Measurements from ENCODE around the gene DNAJC27. TPM values are rescaled to one million over a fixed set of nuclear protein-coding genes. Genes with fewer than 3 reads are reported as not detected.

Gene DNAJC27
- total RNA-seq, 1 donor from 2014 or later, result 19.1 TPM

GRCh38 chr2:24955921-24956320, 15.8 kb downstream of the DNAJC27 start:
- H3K27ac ChIP-seq, result no peak overlapping the region
- no peaks in the 10 kb centered on the region for H3K4me1 ChIP-seq
- H3K36me3 ChIP-seq, result peaks cover 11% of the 10 kb centered on the region
- H3K4me3 ChIP-seq, result no peak overlapping the region
- H3K9me3 Mint-ChIP-seq, result peaks cover 13% of the 10 kb centered on the region
- no peak overlapping the region for H3K4me3 Mint-ChIP-seq
- no peaks in the 10 kb centered on the region for H4K20me1 ChIP-seq (ENCODE audit: low read depth)
- peaks cover 69% of the 10 kb centered on the region for H3K36me3 Mint-ChIP-seq
- no peaks in the 10 kb centered on the region for H3K27me3 ChIP-seq
- H2AFZ ChIP-seq (replicated peaks), result no peak overlapping the region
- no peaks in the 10 kb centered on the region for H3K4me1 Mint-ChIP-seq
- H3F3A ChIP-seq (ENCODE audit: low read depth), result no peaks in the 10 kb centered on the region
- no peaks in the 10 kb centered on the region for H3K79me2 ChIP-seq (ENCODE audit: low read depth)
- no peak overlapping the region for H3K9ac ChIP-seq
- peaks cover 2% of the 10 kb centered on the region for H3K27me3 Mint-ChIP-seq (ENCODE audit: insufficient read depth, low read depth)
- TF ChIP-seq EZH2 (IDR thresholded peaks at IDR 0.05), result no peak
- no peak for TF ChIP-seq EZH2phosphoT487 (IDR thresholded peaks at IDR 0.05)
- H3K27ac Mint-ChIP-seq, result no peak overlapping the region
- no peak for DNase-seq (ENCODE audit: low spot score)
- no peak overlapping the region for H3K4me2 ChIP-seq
- H3K9me3 ChIP-seq (ENCODE audit: low read depth), result no peaks in the 10 kb centered on the region

- peaks cover 11% of the 10 kb centered on the region for H3K36me3 ChIP-seq
- Mint-ChIP-seq H3K27ac (no peak overlapping the region), H3K4me1 (no peaks in the 10 kb centered on the region), H3K36me3 (peaks cover 71% of the 10 kb centered on the region), H3K27me3 (ENCODE audit: insufficient read depth, low read depth) (peaks cover 2% of the 10 kb centered on the region), H3K9me3 (peaks cover 13% of the 10 kb centered on the region), H3K4me3 (no peak overlapping the region)
- H3K4me3 ChIP-seq, result no peak overlapping the region
- H3K4me2 ChIP-seq, result no peak overlapping the region
- no peak for DNase-seq (ENCODE audit: low spot score)
- H4K20me1 ChIP-seq (ENCODE audit: low read depth), result no peaks in the 10 kb centered on the region
- no peak overlapping the region for H3K27ac ChIP-seq
- H3F3A ChIP-seq (ENCODE audit: low read depth), result no peaks in the 10 kb centered on the region
- no peaks in the 10 kb centered on the region for H3K9me3 ChIP-seq (ENCODE audit: low read depth)
- no peaks in the 10 kb centered on the region for H3K79me2 ChIP-seq (ENCODE audit: low read depth)
- no peak overlapping the region for H3K9ac ChIP-seq
- H3K4me1 ChIP-seq, result no peaks in the 10 kb centered on the region
- no peaks in the 10 kb centered on the region for H3K27me3 ChIP-seq
- no peak for TF ChIP-seq CTCF (IDR thresholded peaks at IDR 0.05)
- no peak overlapping the region for H2AFZ ChIP-seq (replicated peaks)
Measured at GRCh38 chr2:24955232-24955631, 16.5 kb downstream of the DNAJC27 start.

DNA sequence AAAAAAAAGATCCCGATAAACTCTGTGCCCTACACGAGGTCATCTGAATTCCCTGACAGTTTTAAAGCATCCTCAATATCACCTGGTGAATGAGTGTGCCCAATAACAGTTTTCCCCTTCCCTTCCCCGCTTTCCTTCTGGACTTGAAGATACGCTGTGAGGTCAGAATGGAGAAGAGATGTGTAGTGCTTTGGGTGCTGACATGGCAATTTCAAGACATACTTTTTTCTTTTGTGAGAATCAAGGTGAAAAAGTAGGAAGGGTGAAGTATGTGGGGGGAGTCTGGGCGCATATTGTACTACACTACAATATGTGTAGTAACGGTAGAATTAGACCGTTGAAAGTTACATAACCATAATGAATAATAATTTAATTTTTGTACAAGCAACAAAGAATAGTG, 21.7 kb downstream of the DNAJC27 start:
- Histone ChIP-seq H3F3A (ENCODE audit: low read depth) (no peaks in the 10 kb centered on the region), H3K9ac (no peak overlapping the region), H3K4me2 (no peak overlapping the region), H3K4me3 (no peak overlapping the region), H3K79me2 (ENCODE audit: low read depth) (no peaks in the 10 kb centered on the region), H3K27ac (no peak overlapping the region), H4K20me1 (ENCODE audit: low read depth) (no peaks in the 10 kb centered on the region), H3K36me3 (peaks cover 4% of the 10 kb centered on the region), H2AFZ (replicated peaks) (no peak overlapping the region), H3K27me3 (no peaks in the 10 kb centered on the region), H3K4me1 (no peaks in the 10 kb centered on the region), H3K9me3 (ENCODE audit: low read depth) (no peaks in the 10 kb centered on the region)
- DNase-seq (ENCODE audit: low spot score), result no peak
- H3K9me3 Mint-ChIP-seq, result peaks cover 4% of the 10 kb centered on the region
- no peak for TF ChIP-seq CTCF (IDR thresholded peaks at IDR 0.05)
- no peak for TF ChIP-seq EZH2 (IDR thresholded peaks at IDR 0.05)
- no peak for TF ChIP-seq EZH2phosphoT487 (IDR thresholded peaks at IDR 0.05)
- peaks cover 39% of the 10 kb centered on the region for H3K36me3 Mint-ChIP-seq
- H3K4me1 Mint-ChIP-seq, result peaks cover 10% of the 10 kb centered on the region
- H3K27ac Mint-ChIP-seq, result no peak overlapping the region
- peaks cover 3% of the 10 kb centered on the region for H3K27me3 Mint-ChIP-seq (ENCODE audit: insufficient read depth, low read depth)
- no peak overlapping the region for H3K4me3 Mint-ChIP-seq

- H3K4me3 Mint-ChIP-seq, result no peak overlapping the region
- Histone ChIP-seq H3K4me3 (no peak overlapping the region), H3K27me3 (no peaks in the 10 kb centered on the region), H3K36me3 (no peaks in the 10 kb centered on the region), H2AFZ (replicated peaks) (no peak overlapping the region), H3K9me3 (ENCODE audit: low read depth) (no peaks in the 10 kb centered on the region), H3F3A (ENCODE audit: low read depth) (no peaks in the 10 kb centered on the region), H3K9ac (no peak overlapping the region), H4K20me1 (ENCODE audit: low read depth) (no peaks in the 10 kb centered on the region), H3K79me2 (ENCODE audit: low read depth) (no peaks in the 10 kb centered on the region), H3K27ac (no peak overlapping the region), H3K4me1 (no peaks in the 10 kb centered on the region), H3K4me2 (no peak overlapping the region)
- peaks cover 10% of the 10 kb centered on the region for H3K4me1 Mint-ChIP-seq
- no peak for TF ChIP-seq EZH2 (IDR thresholded peaks at IDR 0.05)
- DNase-seq (ENCODE audit: low spot score), result no peak
- H3K36me3 Mint-ChIP-seq, result peaks cover 25% of the 10 kb centered on the region
- H3K9me3 Mint-ChIP-seq, result no peaks in the 10 kb centered on the region
- H3K27ac Mint-ChIP-seq, result no peak overlapping the region
- H3K27me3 Mint-ChIP-seq (ENCODE audit: insufficient read depth, low read depth), result peaks cover 3% of the 10 kb centered on the region
Measured at GRCh38 chr2:24948506-24948905, 23.2 kb downstream of the DNAJC27 start.
